ENCODE results near the gene FLT1.
A peak's percentile ranks its signal among the peaks of the same experiment; 100 is the strongest.

FLT1 gene

DNA sequence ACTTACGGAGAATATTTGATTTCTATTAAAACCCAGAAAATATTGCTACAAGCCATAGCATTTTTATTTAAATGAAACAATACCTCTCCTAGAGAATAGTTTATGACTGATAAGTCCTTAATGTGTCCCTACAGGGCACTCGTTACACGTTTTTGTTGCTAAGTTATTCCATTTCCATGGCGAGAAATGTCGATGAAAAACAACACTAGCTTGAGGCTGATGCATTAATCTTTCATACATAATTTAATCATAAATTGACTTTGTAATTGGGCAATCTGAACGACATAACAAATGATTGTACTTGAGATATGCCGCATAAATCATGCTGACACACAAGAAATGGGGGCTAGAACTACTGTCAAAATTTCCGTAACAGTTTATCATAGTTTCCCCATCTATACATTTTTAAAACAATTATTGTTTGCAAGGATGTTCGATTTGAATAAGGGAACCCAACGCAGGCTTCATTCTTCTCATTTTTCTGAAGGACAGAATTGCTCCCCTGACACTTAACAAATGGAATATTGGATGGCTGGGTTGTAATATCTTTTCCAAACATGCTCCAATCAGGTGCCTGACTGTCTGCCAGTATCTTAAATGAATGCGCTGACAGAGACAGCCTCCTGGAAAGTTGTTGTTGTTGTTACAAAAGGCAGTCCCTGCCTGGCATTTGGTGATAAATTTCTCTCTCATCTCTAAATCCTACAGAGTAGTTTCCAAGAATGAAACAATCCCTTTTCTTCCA is 61.9 kb downstream of the FLT1 start:
- no peak for DNase-seq

DNA sequence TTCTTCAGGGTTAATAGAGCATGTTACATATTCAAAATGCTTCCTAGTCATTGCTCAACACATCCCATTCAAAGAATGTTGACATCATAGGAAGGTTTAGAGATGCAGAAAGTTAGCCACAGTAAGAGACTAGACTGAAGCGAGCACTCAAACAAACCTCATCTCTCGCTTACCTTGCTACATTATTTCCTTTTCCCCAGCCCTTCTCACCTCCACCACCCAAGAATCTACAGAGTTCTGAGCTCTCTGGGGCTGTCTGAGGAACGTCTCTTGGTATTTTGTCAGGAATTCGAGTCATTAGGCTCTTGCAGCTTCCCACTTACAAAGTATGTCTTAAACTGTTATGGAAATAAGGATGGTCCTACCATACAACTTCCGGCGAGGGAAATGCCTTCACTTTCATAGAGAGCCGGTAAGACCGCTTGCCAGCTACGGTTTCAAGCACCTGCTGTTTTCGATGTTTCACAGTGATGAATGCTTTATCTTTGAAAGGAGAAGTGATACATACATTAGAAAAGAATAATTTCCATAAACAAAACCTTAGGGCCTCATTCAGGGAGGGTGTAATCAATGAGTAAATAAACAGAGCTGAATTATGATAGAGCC is 65.1 kb downstream of the FLT1 start:
- DNase-seq, result no peak

DNA sequence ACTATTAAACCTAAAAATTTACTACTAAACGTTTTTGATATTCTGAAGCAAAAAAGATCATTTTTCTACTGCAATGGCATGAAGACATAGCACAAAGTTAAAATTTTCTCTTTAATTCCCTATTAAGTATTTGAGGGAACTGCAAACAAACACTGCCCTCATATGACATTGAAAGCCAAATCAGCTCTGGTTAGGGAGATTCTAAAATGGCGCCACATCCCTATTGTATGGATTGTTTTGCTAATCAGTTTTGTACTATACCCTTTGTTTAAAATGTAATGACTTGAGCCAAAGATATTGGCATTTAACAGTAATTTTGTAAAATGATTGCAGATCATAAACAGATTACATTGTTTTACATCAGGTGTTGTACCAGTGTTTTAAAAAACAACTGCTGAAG is 65.8 kb downstream of the FLT1 start:
- no peak for DNase-seq

DNA sequence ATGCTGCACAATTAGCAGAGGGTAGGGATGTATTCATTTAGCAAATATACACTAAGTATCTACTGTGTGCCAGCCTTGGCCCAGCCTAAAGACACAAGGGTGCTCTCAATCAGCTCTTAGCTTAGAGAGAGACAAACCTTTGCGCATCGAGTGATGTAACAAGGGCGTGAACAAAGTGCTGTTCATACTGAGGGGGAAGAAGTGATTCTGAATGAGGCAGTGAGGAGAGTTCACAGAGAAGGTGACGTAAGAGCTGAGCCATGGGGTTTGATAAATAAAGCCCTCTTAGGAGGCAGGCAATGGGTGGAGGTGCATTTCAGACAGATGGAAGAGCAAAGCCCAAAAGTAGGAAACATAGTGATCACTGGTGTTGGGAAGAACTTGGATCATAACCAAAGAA is 68.5 kb downstream of the FLT1 start:
- DNase-seq, result no peak

DNA sequence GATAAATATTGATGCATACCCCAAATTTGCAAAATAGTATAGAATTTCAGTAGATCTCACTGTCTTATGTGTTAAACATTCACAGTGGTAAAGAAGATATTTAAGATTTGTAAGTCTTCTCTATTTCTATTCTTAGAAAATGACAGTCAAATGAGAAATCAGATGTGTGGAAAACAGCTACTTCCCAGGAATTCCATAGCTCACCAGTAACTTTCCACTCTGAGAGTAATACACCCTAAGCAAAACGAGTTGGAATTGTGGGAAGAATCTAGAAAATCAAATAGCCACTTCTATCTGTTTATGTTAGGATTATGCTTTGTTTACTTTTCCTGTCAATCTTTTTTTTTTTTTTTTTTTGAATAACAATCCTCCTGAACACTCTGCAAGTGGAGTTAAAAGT is 69.1 kb downstream of the FLT1 start:
- DNase-seq, result no peak

DNA sequence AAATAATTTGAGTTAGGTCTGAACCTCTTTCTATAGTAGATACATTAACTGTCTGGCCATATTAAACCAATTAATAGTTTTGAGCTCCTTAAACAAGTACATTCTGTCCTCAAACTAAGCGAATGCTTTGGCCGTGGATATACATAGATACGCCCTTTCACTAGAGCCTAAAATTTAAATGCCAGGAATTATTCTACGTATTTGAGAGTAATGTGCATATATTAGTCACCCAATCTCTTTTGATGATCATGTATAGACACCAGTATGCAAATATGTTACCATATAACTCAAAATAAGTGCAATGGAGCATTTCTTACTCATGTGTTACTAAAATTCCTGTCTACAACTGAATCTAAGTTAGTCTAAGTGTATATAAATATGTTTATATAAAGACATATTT is 70.4 kb downstream of the FLT1 start:
- DNase-seq, result no peak

DNA sequence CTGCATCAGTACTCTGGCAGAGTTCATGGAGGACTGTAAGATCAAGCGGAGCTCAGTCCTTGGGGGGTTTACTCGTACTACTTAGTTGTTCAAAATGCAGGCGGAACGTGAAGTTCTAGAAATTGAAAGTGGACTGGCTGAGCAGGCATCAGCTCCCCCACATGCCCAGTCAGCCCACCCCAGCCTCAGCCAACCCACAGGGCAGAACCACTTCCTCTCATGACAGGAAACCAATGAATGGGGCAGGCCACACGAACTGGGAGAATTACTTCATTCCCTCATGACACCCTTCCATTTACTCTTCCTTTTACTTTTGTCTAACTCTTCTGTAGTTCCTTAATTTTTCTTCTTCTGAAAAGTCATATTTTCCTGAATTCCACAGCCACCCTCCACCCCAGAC is 71.9 kb downstream of the FLT1 start:
- peak in 29 of 58 donors; percentile 1 to 35 (median 11) for DNase-seq

DNA sequence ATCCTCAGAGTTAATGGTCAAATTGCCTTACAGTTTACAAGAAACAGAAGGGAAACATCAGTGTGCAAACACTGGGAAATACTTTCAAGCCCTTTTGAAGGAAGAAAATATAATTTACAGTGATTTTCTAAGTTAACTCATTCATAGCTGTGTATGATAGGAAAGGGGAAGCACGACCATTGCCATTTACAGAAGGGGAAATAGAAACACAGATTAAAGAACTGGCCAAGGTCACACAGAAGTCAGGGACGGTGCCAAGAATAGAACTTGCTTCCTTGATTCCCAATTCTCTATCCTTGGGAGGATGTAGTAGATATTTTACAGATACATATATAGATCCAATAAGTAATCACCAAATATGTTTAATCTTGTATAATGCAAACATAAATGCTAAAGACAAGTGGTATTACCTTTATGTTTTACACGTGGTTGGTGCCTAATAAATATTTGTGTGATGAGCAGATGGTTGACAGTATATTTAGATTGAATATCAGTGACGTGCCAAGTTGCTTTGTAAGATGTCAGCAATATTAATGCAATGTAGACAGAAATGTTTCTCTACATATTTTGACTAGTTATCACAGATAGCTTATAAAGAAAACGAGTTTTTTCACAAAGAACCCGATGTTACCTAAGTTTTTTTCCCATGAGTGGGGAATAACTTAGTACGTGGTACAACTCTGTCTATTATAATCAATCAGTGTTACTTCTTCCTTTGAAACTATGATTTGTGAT is 73.1 kb downstream of the FLT1 start:
- DNase-seq, result no peak

DNA sequence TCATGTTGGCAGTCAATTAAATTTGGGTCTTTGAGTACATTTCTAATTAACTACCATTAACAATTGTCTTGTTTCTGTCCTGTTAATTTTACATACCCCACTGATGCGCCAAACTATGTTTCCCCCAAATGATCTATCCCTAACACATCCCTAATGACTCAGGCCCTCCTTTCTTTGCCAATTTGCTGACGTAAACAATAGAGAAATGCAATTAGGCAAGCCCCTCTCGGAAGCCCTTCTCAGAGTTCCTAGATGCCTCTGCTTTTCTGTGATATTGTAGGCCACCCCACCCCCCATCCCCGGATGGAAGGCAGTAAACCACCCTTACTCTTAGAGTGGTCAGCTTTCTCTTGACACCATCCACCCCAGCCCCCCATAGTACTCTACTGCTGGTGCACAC is 74.2 kb downstream of the FLT1 start:
- DNase-seq, result no peak

DNA sequence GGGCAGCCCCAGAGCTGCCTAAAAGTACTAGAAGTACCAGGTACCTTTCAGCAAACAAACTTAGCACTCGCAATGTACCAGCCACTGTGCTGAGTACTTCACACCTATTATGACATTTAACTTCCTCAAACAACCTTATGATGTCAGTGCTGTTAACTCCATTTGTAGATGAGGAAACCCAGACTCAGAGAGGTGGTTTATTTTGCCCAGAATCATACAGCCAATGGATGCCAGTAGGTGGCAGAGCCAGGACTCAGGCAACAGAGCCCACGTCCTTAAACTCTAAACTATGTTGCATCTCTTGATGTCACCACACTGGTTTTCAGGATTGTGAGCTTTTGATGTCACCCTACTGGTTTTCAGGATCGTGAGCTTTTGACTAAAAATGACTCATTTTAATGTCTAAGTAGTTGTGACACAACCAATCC is 78.9 kb downstream of the FLT1 start:
- no peak for DNase-seq

DNA sequence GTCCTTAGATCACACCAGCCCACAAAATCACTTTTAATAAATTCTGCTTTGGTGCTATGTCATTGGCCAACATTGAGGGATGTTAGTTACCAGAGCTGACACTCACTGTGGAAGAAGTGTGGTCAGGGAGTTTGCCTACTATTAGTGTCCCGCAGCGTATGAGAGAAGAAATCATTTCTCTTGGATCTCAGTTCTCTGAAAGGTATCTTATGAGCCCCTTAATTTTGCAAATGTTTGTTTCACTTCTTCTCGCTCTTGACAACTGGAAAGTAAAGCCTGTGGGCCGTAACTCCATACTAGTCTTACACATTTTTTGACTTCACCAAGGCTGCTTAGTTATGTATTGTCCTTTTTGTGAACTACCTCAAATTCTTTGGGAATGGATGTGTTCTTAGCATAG is 80.9 kb downstream of the FLT1 start:
- no peak for DNase-seq

DNA sequence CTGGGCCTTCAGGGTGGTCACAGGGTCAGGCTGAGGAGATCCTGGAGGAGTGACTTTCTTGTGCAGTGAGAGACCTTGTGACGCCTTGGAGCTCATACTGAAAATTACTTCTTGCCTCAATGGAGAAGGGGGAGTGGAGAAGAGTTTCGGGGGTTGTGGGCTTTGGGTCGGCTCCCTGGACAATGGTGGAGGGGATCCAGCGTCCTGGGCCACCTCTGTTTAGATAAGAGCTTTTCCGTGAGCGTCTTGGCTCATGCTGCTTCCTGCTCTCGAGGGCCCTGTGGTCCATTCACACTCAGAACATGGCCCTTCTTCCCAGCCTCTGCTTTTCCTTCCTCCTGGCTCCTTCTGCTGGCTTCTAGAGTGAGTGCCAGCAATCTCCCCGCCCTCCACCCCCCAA is 81.9 kb downstream of the FLT1 start:
- DNase-seq, result no peak

DNA sequence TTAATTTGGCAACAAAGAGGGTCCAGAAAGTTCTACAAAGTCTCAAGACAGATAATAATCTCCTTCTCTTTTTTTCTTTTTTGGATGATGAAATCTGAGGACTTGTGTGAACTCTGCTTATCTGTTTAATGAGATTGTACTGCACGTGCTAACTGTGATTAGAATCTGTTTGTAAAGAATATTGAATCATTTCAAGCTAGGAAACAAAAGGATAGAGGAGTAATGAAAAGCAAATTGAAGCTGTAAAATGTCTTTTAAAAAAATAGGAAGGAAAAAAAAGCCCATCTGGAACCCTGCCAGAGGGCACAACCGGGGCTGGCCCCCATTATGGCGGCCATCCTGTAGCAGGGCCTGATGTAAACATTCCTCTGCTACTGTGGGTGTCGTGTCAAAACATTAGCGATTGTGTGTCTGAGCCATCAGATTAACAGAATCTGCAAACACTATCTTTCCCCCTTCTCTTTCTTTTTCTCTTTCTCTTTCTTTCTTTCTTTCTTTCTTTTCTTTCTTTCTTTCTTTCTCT is 83.0 kb downstream of the FLT1 start:
- no peak for DNase-seq

DNA sequence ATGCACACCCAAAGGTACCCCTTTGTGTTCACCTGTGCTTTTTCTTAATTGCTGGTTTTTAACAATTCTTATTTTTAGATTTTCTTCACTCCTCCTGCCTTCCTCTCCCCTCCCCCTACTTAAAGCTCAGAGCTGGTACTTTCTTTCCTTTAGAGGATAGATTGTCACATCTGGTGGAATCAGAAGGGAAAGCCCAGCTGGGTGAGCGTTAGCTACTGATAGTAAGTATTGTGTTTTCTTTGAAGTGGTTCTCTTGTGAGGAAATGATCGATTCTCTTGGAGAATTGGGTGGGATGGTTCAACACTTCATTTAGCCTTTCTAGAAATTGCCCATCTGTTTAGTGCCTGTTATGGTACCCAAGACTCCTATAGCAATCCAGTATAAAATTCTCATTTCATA is 84.8 kb downstream of the FLT1 start:
- DNase-seq, result no peak

DNA sequence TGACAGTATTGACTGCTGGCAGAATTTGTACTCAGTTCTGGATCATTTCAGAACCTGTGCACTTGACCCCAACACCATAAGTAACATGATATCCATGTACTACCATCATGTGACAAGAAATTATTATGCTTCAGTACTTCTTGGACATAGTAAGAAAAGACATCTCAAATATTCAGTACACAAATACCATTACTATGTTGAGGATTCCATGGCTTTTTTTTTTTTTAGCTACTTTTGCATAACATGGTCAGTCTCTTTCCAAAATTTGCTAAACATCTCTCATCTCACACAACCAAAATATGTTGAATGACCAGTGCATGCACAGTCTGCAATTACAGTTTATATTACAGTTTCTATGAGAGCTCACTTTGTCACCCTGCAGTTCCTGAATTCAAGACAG is 85.3 kb downstream of the FLT1 start:
- no peak for DNase-seq

DNA sequence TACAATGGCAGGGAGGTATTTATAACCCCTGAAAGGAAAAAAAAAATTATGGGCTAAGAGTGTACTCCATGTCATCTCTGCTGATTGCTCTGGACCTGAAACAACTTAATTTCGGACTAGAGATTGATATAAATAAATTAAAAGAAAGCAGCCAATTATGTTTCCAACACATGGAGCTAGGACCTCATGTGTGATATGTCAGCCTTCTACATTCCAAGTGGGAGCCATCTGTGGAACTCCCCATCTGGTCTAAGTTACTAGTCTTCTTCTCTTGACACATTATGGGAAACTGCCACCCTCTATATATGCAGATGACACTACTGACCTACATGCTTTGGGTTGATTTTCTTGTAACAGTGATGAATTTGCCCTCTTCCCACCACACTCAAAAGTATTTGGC is 86.1 kb downstream of the FLT1 start:
- DNase-seq, result no peak

DNA sequence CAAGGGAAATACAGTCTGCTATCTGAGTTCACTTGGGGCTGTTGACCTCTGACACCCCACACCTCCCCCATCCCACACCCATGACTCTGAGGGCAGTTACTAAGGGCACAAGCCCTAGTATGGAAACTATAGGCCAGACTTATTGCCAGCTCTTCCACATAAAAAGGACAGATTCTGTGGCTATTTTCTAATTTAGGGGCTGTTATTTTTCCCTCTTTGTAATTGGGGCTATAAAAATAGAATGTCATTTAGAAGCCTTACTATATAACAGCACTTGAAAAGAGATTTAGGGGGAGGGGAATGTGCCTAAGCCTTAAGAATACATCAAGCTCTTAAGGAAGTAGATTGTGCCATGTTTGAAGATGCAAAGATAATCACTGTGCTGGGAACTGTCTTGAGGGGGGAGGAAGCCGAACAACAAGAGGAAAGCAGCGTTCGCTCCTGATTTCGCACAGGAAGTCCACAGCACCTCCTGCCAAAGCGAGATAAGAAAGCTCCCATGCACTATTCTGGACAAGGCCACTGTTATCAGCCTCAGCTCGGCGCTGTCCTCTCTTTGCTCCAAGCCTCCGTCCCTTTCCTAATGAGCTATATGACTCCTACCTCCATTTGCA is 86.6 kb downstream of the FLT1 start:
- no peak for DNase-seq

DNA sequence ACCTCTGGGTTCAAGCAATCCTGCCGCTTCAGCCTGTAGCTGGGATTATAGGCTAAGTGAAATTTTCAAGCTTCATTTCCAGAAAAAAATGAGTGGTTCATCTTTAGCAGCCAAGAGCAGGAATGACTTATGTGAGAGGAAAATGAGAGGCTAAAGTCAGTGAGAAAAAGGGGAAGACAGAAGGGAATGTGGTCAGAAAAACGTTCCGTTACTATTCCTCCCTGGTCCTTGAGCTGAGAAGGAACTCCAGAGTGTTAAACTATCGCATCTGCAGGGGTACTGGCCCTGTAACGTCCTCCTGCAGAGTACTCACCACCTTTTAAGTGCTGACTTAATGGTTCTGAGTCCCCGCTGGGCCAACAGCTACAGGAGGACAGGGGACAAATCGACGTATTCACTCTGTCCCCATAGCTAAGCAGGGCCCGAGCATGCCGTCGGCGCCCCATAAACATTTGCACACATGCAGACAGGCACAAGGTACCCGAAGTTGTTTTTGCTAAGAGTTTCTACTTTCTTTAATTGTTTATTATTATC is 88.1 kb downstream of the FLT1 start:
- no peak for DNase-seq

DNA sequence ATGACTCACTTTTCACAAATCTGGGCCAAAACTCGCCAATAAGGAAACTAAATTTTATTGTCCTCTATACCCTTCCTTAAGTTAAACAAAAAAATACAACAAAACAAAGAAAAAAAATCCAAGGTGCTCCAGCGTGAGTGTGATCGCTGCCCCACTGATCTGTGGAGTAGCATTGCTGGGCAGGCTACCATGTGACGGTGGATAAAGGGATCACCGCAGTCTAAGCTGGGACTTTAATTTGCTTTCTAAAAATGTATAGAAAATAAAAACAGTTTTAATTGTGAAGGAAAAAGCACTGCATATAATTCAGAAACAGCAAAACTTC is 92.9 kb downstream of the FLT1 start:
- no peak for DNase-seq

DNA sequence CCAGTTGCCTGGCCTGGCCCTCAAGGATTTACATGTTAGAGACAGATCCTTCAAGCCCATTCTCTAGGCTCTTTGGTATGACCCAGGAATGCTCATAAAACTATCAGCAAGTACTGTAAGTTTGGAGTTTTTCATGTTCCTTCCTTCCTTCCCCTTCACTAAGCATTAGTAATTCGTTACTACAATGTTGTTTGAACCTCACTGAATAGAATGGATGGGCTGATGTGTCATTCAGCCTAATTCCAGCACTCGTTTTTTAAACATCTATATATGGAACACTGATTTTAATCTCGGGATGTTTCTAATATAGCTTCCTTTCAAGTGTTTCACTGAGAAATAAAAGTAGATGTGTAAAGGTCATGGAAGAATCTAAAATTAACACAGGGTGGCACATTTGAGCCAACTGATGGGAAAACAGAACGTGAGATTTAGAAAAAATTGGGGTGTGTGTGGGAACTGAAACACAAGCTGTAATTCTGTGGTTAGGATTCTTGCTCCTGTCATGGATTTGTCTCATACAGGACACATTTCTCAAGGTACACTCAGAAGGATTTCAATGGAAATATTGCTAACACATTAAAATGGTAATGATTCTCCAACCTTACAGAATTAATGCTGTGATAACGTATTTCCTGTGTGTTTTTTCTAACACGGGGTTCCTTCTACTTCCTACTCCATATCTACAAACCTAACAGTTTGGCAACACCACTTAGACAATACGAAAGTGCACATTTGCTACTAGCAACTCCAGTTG is 93.4 kb downstream of the FLT1 start:
- DNase-seq, result no peak

DNA sequence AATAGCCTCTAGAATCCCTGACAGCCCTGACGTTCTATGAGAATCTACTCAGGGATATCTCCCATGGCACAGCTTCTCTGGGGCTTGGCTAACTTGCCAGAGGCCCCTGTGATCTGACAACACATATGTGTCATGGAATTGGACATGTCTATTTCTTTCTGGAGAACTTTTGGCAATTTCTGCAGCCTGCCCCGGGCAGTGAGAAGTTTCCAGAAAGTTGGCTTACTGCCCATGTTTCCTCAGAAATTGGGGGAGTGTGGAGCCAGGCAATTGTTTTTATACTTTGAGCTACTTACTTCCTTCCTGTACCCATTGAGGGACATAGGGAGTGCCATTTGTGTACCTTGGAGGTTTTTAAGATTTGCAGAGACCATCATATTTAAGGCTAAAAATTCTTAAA is 98.9 kb downstream of the FLT1 start:
- DNase-seq, result no peak
